ENCODE results near the gene NFKB2. TPM values are rescaled to one million over a fixed set of nuclear protein-coding genes. Genes with fewer than 3 reads are reported as not detected.

The NFKB2 gene
- total and polyA plus RNA-seq, 2 of the 8 experiments (the other 6 are each of a cell fraction or from before 2014, with no cell fraction given) = 20.4 to 31.4 TPM

GRCh38 chr10:102401342-102401654 lies 5.8 kb downstream of the NFKB2 start:
- Histone ChIP-seq H3K79me1 (ENCODE audit: low read depth, low read length) (no peaks in the 10 kb centered on the region), H3K18ac (ENCODE audit: extremely low read depth, low read length) (no peak overlapping the region), H2AK5ac (ENCODE audit: low read depth, low read length) (no peak overlapping the region), H3K27ac (ENCODE audit: low read depth, low read length) (no peak overlapping the region), H3K4ac (replicated peaks; ENCODE audit: insufficient read length, low read depth, low read length) (no peak overlapping the region), H2BK15ac (ENCODE audit: low read length) (no peak overlapping the region), H2BK5ac (ENCODE audit: low read depth, low read length) (no peak overlapping the region), H3K27me3 (replicated peaks in 1 of 4; ENCODE audit: control insufficient read depth in 3 of 4, extremely low read depth in 1 of 4, insufficient read depth in 3 of 4, low read length in 3 of 4) (peaks cover 0 to 8% (median 3%) of the 10 kb centered on the region in 4 experiments; a peak in 4 of 7 replicates), H3K79me2 (ENCODE audit: control insufficient read depth in 1 of 2, insufficient read depth in 2 of 2, low read length in 2 of 2) (no peaks in the 10 kb centered on the region), H3K4me1 (replicated peaks in 1 of 4; ENCODE audit: control insufficient read depth in 3 of 4, insufficient read depth in 4 of 4, low read length in 3 of 4) (peaks cover 0 to 16% (median 8%) of the 10 kb centered on the region in 4 experiments; a peak in 6 of 7 replicates), H4K8ac (ENCODE audit: extremely low read depth, insufficient read depth, low read length) (no peak overlapping the region), H3K9me3 (ENCODE audit: insufficient read depth in 2 of 2, low read depth in 1 of 2, low read length in 1 of 2) (no peaks in the 10 kb centered on the region), H4K5ac (ENCODE audit: insufficient read length, low read depth, low read length) (no peak overlapping the region), H2BK120ac (replicated peaks; ENCODE audit: low read depth, low read length) (no peak overlapping the region), H2BK20ac (ENCODE audit: low read length) (no peak overlapping the region), H4K20me1 (replicated peaks in 1 of 2; ENCODE audit: control insufficient read depth in 1 of 2, insufficient read depth in 2 of 2, low read length in 2 of 2) (peaks cover 6 to 10% of the 10 kb centered on the region in 2 experiments), H2AFZ (ENCODE audit: low read length) (no peak overlapping the region), H3K23me2 (ENCODE audit: low read depth, low read length) (no peaks in the 10 kb centered on the region), H3K4me2 (ENCODE audit: insufficient read depth in 1 of 2, low read depth in 2 of 2, low read length in 2 of 2) (no peak overlapping the region), H3K14ac (ENCODE audit: insufficient read length) (no peak overlapping the region), H3K23ac (ENCODE audit: insufficient read length) (no peak overlapping the region), H3K56ac (replicated peaks; ENCODE audit: insufficient read length, low read depth, low read length) (no peak overlapping the region), H2BK12ac (ENCODE audit: low read depth, low read length) (no peak overlapping the region), H3K9ac (replicated peaks in 1 of 4; ENCODE audit: extremely low read depth in 1 of 4, low read depth in 3 of 4, low read length in 3 of 4) (no peak overlapping the region), H4K91ac (replicated peaks; ENCODE audit: insufficient read length, low read length) (no peak overlapping the region), H3K36me3 (ENCODE audit: control insufficient read depth in 2 of 4, insufficient read depth in 4 of 4, low read length in 3 of 4) (peaks cover 2 to 13% (median 8%) of the 10 kb centered on the region in 4 experiments; a peak in 6 of 8 replicates), H3K4me3 (ENCODE audit: extremely low read depth in 1 of 4, insufficient read depth in 2 of 4, low read depth in 3 of 4, low read length in 4 of 4) (no peak overlapping the region)
- ChIA-PET CTCF (ENCODE audit: partially characterized antibody) (interaction anchor here (0.7 to 16.4 kb wide), 12 partner anchors 5 to 236 kb away, joined by 3 to 357 read pairs (median 18); partner anchors contain the start of genes C10orf95, CUEDC2, ELOVL3 and FBXL15), POLR2A (ENCODE audit: partially characterized antibody) (interaction anchor here (1.2 to 6.1 kb wide), 2 partner anchors 20 to 51 kb away, joined by 4 to 38 read pairs; partner anchors contain the start of gene FBXL15)
- 92% methylated on average over 8 of the region's 8 CpGs; no CpG with 5 or more reads in 1 of the 2 experiments for WGBS, 2 experiments (ENCODE audit: extremely low coverage in 1 of 2, insufficient coverage in 1 of 2, insufficient read length in 1 of 2, insufficient replicate concordance in 2 of 2, low coverage in 1 of 2, low lambda C conversion rate in 2 of 2, missing lambda C conversion rate in 1 of 2)
- TF ChIP-seq GTF2F1 (IDR thresholded peaks at IDR 0.05; ENCODE audit: borderline replicate concordance, low read depth, low read length) (no peak), RAD21 (IDR thresholded peaks at IDR 0.05 in 1 of 2, conservative IDR thresholded peaks at IDR 0.05 in 1 of 2; ENCODE audit: low read depth in 2 of 2, low read length in 2 of 2) (no peak), HDAC6 (IDR thresholded peaks at IDR 0.05; ENCODE audit: low read depth, low read length) (no peak), CEBPB (IDR thresholded peaks at IDR 0.05; ENCODE audit: low read depth, low read length) (no peak)
- no peak for DNase-seq (ENCODE audit: low read depth in 1 of 2, low spot score in 2 of 2)
- FAIRE-seq = no peak
